ENCODE results near the gene CDC42BPB. TPM values are rescaled to one million over a fixed set of nuclear protein-coding genes. Genes with fewer than 3 reads are reported as not detected.
"Not testable (repeated sequence)": the region's sequence is repeated elsewhere in the genome, so short reads cannot be mapped to it uniquely, and the experiment has no call there.

The CDC42BPB gene
- polyA plus RNA-seq, 3 donors from 2014 or later, result not detected

GRCh38 chr14:103031566-103031911, 25.8 kb downstream of the CDC42BPB start:
- no peak overlapping the region for H3K27ac Mint-ChIP-seq
- H3K4me1 Mint-ChIP-seq, result no peaks in the 10 kb centered on the region
- no peaks in the 10 kb centered on the region for H3K9me3 Mint-ChIP-seq
- no peak overlapping the region for H3K4me3 Mint-ChIP-seq
- no peaks in the 10 kb centered on the region for H3K36me3 Mint-ChIP-seq
- H3K27me3 Mint-ChIP-seq (ENCODE audit: low read depth in 3 of 3), result peaks cover 0 to 3% (median 1%) of the 10 kb centered on the region in 3 donors
- DNase-seq, result no peak

DNA sequence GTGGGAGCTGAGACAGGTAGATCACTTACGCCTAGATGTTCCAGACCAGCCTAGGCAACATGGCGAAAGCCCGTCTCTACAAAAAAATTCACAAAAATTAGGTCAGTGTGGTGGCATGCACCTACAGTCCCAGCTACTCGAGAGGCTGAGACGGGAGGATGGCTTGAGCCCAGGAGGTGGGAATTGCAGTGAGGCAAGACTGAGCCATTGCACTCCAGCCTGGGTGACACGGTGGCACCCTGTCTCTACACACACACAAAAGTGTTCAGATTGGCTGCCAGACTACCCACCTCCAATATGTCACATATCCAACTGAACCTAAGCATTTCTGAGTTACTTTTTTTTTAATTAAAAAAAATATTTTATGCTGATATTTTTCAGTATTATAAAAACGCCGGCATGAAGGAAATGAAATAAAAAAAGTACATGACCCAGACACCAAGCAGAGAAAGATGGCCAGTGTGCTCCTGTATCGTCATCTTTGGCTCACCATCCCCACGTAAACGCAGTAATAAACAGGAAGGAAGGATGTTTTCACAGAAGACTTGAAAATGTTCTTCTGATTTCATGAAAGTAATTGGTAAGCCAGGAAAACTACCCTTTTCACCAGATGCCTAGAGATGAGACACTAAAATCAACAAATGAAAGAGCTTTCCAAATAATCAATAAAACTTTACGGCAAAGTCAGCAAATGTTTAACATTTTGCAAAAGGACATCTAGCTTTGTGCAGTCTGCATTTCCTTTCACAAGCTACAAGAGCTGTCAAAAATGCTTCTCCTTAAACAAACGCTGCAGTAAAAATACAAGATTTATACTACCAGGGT, 26.4 kb downstream of the CDC42BPB start:
- Mint-ChIP-seq H3K27ac (no peak overlapping the region), H3K27me3 (ENCODE audit: low read depth in 3 of 3) (peaks cover 0 to 3% (median 1%) of the 10 kb centered on the region in 3 donors), H3K4me3 (no peak overlapping the region), H3K4me1 (no peaks in the 10 kb centered on the region), H3K9me3 (no peaks in the 10 kb centered on the region), H3K36me3 (no peaks in the 10 kb centered on the region)
- no peak for DNase-seq

- DNase-seq, result no peak
- peaks cover 0 to 3% (median 3%) of the 10 kb centered on the region in 3 donors for H3K27me3 Mint-ChIP-seq (ENCODE audit: low read depth in 3 of 3)
These were observed 27.4 kb downstream of the CDC42BPB start for GRCh38 chr14:103029936-103030335.

GRCh38 chr14:103028772-103029171, 28.6 kb downstream of the CDC42BPB start:
- peaks cover 0 to 3% (median 3%) of the 10 kb centered on the region in 3 donors for H3K27me3 Mint-ChIP-seq (ENCODE audit: low read depth in 3 of 3)

More at GRCh38 chr14:103029936-103030335, 27.4 kb downstream of the CDC42BPB start:
- Mint-ChIP-seq H3K36me3 (no peaks in the 10 kb centered on the region), H3K27ac (no peak overlapping the region), H3K4me1 (no peaks in the 10 kb centered on the region), H3K9me3 (no peaks in the 10 kb centered on the region), H3K4me3 (no peak overlapping the region)

GRCh38 chr14:103028161-103028767, 29.1 kb downstream of the CDC42BPB start:
- peaks cover 0 to 3% (median 3%) of the 10 kb centered on the region in 3 donors for H3K27me3 Mint-ChIP-seq (ENCODE audit: low read depth in 3 of 3)
- no peaks in the 10 kb centered on the region for H3K4me1 Mint-ChIP-seq
- DNase-seq, result no peak
- no peaks in the 10 kb centered on the region for H3K36me3 Mint-ChIP-seq
- H3K9me3 Mint-ChIP-seq, result peaks cover 0 to 2% (median 0%) of the 10 kb centered on the region in 6 donors
- H3K4me3 Mint-ChIP-seq, result no peak overlapping the region
- H3K27ac Mint-ChIP-seq, result no peak overlapping the region

More at GRCh38 chr14:103028772-103029171, 28.6 kb downstream of the CDC42BPB start:
- Mint-ChIP-seq H3K4me1 (no peaks in the 10 kb centered on the region), H3K9me3 (peaks cover 0 to under 1% (median 0%) of the 10 kb centered on the region in 6 donors), H3K36me3 (no peaks in the 10 kb centered on the region), H3K4me3 (no peak overlapping the region), H3K27ac (no peak overlapping the region)
- DNase-seq, result no peak

DNA sequence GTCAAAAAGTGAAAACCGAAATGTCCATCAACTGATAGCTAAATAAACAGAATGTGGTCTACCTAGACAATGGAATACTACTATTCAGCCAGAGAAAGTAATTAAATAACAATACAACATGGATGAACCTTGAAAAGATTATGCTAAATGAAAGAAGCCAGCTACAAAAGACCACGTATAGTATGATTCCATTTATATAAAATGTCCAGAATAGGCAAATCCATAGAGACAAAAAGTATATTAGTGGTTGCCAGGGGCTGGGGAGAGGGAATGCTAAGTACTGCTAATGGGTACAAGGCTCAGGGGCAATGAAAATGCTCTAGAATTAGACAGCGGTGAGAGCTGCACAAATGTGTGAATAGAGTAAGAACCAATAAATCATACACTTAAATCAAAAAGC, 29.9 kb downstream of the CDC42BPB start:
- H3K36me3 Mint-ChIP-seq, result no peaks in the 10 kb centered on the region
- H3K27ac Mint-ChIP-seq, result no peak overlapping the region
- no peak overlapping the region for H3K4me3 Mint-ChIP-seq
- no peaks in the 10 kb centered on the region for H3K4me1 Mint-ChIP-seq
- peaks cover 0 to 2% (median 0%) of the 10 kb centered on the region in 6 donors for H3K9me3 Mint-ChIP-seq
- H3K27me3 Mint-ChIP-seq (ENCODE audit: low read depth in 3 of 3), result peaks cover 0 to 3% (median 3%) of the 10 kb centered on the region in 3 donors
- DNase-seq, result no peak

- Mint-ChIP-seq H3K27ac (no peak overlapping the region), H3K36me3 (no peaks in the 10 kb centered on the region), H3K4me3 (no peak overlapping the region), H3K4me1 (no peaks in the 10 kb centered on the region), H3K9me3 (peaks cover 0 to 2% (median 0%) of the 10 kb centered on the region in 6 donors), H3K27me3 (ENCODE audit: low read depth in 3 of 3) (peaks cover 0 to 3% (median 1%) of the 10 kb centered on the region in 3 donors)
- no peak for DNase-seq
These were observed 30.4 kb downstream of the CDC42BPB start for GRCh38 chr14:103026988-103027387.

- not testable (repeated sequence) for H3K36me3 Mint-ChIP-seq; H3K9me3 Mint-ChIP-seq; H3K27me3 Mint-ChIP-seq (ENCODE audit: low read depth in 3 of 3); H3K4me1 Mint-ChIP-seq; H3K27ac Mint-ChIP-seq; H3K4me3 Mint-ChIP-seq; DNase-seq
These were observed 31.2 kb downstream of the CDC42BPB start for GRCh38 chr14:103026196-103026595.

GRCh38 chr14:103023881-103024473, 33.4 kb downstream of the CDC42BPB start:
- Mint-ChIP-seq H3K4me3 (no peak overlapping the region), H3K27me3 (ENCODE audit: low read depth in 3 of 3) (peaks cover 1 to 3% (median 3%) of the 10 kb centered on the region in 3 donors), H3K36me3 (no peaks in the 10 kb centered on the region), H3K9me3 (peaks cover 0 to 2% (median 0%) of the 10 kb centered on the region in 6 donors), H3K27ac (no peak overlapping the region), H3K4me1 (no peaks in the 10 kb centered on the region)
- DNase-seq, result no peak

DNA sequence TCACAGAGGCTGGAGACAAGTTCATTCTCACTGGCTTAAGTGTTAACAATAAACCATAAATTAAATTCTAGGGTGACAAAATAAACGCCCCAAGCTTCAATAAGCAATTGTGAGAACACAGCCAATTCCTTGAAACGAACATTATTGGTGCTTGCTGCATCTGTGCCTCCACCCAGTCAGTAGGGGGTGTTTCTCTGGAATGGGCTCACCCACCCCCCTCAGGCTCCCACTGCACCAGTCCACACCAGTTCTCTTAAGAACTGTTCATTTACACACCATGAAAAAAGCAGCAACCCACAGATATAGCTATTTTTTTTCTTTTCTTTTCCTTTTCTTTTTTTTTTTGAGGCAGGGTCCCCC, 34.7 kb downstream of the CDC42BPB start:
- no peak for DNase-seq
- Mint-ChIP-seq H3K4me1 (no peaks in the 10 kb centered on the region), H3K36me3 (no peaks in the 10 kb centered on the region), H3K27ac (no peak overlapping the region), H3K27me3 (ENCODE audit: low read depth in 3 of 3) (peaks cover 1 to 6% (median 3%) of the 10 kb centered on the region in 3 donors), H3K4me3 (no peak overlapping the region), H3K9me3 (peaks cover 0 to 2% (median 0%) of the 10 kb centered on the region in 6 donors)

DNA sequence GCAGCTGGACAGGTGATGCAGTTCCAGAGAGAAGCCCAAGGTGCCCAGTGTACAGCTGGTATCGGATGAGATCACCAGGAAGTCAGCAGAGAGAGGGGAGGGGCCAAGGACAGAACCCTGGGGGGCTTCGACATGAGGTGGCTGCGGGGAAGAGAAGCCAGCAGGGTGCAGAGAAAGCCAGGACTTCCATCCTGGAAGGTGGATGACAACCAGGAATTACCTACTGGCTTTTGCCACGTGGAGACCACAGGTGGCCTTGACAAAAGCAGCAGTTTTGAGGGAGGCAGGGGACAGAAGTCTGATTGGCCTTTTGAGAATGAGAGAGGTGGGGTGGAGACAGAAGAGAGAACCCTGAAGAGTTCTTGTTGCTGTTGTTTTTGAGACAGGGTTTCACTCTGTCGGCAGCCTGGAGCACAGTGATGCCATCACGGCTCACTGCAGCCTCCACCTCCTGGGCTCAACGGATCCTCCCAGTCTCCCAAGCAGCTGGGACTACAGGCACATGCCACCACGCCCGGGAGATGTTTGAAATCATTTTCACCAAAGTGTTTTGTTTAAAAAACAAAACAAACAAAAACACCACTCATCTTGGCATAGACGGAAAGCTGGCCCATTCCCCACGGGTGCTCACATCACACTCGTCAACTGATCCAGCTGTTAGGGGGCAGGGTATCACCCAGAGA, 35.2 kb downstream of the CDC42BPB start:
- Mint-ChIP-seq H3K4me3 (no peak overlapping the region), H3K4me1 (no peaks in the 10 kb centered on the region), H3K9me3 (peaks cover 0 to 2% (median 0%) of the 10 kb centered on the region in 6 donors), H3K36me3 (no peaks in the 10 kb centered on the region), H3K27ac (no peak overlapping the region), H3K27me3 (ENCODE audit: low read depth in 3 of 3) (peaks cover 1 to 6% (median 3%) of the 10 kb centered on the region in 3 donors)
- DNase-seq, result no peak

DNA sequence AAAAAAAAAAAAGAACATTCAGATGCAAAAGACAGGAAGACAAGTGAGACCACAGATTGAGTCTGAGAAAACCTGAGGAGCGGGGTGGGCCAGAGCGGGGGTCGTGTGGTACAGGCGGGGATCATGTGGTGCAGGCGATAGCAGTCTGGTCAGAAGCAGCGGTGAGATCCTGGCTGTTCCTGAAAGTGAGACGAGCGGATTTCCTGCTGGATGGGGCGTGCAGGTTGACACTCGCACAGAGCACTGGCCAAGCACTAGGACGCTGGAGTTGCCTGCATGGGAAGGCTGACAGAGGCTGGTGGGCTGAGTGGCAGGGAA, 35.7 kb downstream of the CDC42BPB start:
- Mint-ChIP-seq H3K9me3 (peaks cover 0 to 2% (median 0%) of the 10 kb centered on the region in 6 donors), H3K36me3 (no peaks in the 10 kb centered on the region), H3K27me3 (ENCODE audit: low read depth in 3 of 3) (peaks cover 1 to 4% (median 3%) of the 10 kb centered on the region in 3 donors), H3K4me3 (peak overlapping the region in 1 of 5 donors; percentile 61), H3K4me1 (no peaks in the 10 kb centered on the region), H3K27ac (no peak overlapping the region)
- DNase-seq, result no peak

DNA sequence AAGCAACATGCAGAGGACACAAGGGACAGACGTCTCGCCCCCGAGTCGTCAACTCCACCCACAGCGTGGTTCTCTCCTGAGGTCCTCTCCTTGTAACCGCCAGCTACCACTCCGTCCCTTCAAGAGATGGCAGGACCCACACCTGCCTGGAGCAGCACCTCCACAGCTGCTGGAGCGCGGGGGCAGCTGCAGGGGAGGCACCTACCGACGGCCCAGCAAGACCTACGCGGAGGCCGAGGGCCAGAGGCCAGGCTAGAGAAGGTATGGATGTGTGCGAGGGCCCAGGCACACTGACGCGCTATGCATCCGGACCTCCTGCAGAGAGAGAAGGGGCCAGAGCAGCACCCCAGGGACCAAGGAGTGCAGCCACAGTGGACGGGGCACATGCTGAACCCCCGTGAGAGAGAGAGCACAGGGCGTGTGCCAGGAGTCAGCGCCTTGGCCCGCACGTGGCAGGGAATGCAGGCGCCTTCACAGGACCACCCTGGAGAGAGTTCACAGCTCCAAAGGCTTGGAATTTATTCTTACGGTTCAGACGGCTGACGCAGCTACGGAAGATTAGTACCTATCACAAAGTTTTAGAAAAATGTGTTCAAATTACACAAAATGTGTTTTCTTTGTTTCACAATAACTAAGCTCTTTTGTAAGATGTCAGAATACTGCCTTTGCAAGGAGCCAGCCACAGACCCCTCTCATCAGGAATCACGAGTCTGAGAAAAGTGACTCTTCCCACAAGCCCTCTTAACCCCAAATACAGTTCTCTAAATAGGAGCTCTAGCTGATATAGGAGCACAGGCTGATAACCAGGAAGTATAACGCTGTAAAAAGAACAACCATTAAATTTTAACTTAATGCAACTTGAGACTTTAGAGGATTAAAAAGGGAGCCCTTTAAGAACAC, 36.8 kb downstream of the CDC42BPB start:
- Mint-ChIP-seq H3K27ac (no peak overlapping the region), H3K27me3 (ENCODE audit: low read depth in 3 of 3) (peaks cover 0 to 6% (median 3%) of the 10 kb centered on the region in 3 donors), H3K4me1 (no peaks in the 10 kb centered on the region), H3K9me3 (peaks cover 0 to 2% (median 0%) of the 10 kb centered on the region in 6 donors), H3K4me3 (no peak overlapping the region), H3K36me3 (no peaks in the 10 kb centered on the region)
- no peak for DNase-seq
